DMS79 (cell line): ENCODE data around the gene DCUN1D1.

Source experiments
- DNase-seq: peaks from one replicate; lab custom pipeline; 2025; lab: John Stamatoyannopoulos, UW

The DCUN1D1 gene

GRCh38 chr3:182971637-182972036, 8.7 kb downstream of the DCUN1D1 start:
- no peak for DNase-seq

GRCh38 chr3:182970811-182971418, 9.4 kb downstream of the DCUN1D1 start:
- no peak for DNase-seq

GRCh38 chr3:182969853-182970252, 10.5 kb downstream of the DCUN1D1 start:
- DNase-seq, result no peak

- no peak for DNase-seq
Observed at GRCh38 chr3:182969277-182969676, 11.1 kb downstream of the DCUN1D1 start.

- no peak for DNase-seq
Observed at GRCh38 chr3:182967218-182968204, 12.8 kb downstream of the DCUN1D1 start.

GRCh38 chr3:182965861-182966366, 14.4 kb downstream of the DCUN1D1 start:
- DNase-seq, result no peak

GRCh38 chr3:182964179-182964578, 16.2 kb downstream of the DCUN1D1 start:
- no peak for DNase-seq

GRCh38 chr3:182962166-182962565, 18.2 kb downstream of the DCUN1D1 start:
- DNase-seq, result no peak

- no peak for DNase-seq
Observed at GRCh38 chr3:182959474-182960350, 20.6 kb downstream of the DCUN1D1 start.

- no peak for DNase-seq
Observed at GRCh38 chr3:182957676-182958266, 22.6 kb downstream of the DCUN1D1 start.

- DNase-seq, result no peak
Observed at GRCh38 chr3:182957226-182957625, 23.1 kb downstream of the DCUN1D1 start.

GRCh38 chr3:182954553-182955235, 25.6 kb downstream of the DCUN1D1 start:
- no peak for DNase-seq

GRCh38 chr3:182949688-182950087, 30.6 kb downstream of the DCUN1D1 start:
- DNase-seq, result no peak

GRCh38 chr3:182948305-182948704, 32.0 kb downstream of the DCUN1D1 start:
- no peak for DNase-seq

- no peak for DNase-seq
Observed at GRCh38 chr3:182947888-182948287, 32.5 kb downstream of the DCUN1D1 start.

- DNase-seq, result no peak
Observed at GRCh38 chr3:182941719-182942118, 38.6 kb downstream of the DCUN1D1 start.

GRCh38 chr3:182940266-182940808, 40.0 kb downstream of the DCUN1D1 start:
- DNase-seq, result no peak

GRCh38 chr3:182937293-182938051, 42.9 kb downstream of the DCUN1D1 start:
- no peak for DNase-seq

- no peak for DNase-seq
Observed at GRCh38 chr3:182936918-182937285, 43.4 kb downstream of the DCUN1D1 start.
